Natural killer cell (primary cell): ENCODE measurements around the gene KIF16B. TPM values are rescaled to one million over a fixed set of nuclear protein-coding genes. Genes with fewer than 3 reads are reported as not detected.

Source experiments
- ATAC-seq, 3 donors: fragments of 150-1000 bp in 2 of 3; fragments of 200-7000 bp in 1 of 3; cut with Tn5 transposase; 1 replicate in 1 of 3; 2 replicates in 2 of 3; pipeline ENCODE4 v1.10.0; 2021; ENCODE audit warnings: mild to moderate bottlenecking in 2 of 3, moderate library complexity in 2 of 3
- DNase-seq, 2 donors: peaks; one replicate each; pipeline versions ENCODE4 v3.0.0 to v3.0.0-alpha.2; 2013 to 2021; ENCODE audit warnings: mixed read lengths in 1 of 2
- H3K27ac ChIP-seq: one replicate; pipeline ENCODE4 v1.5.1; 2013; ENCODE audit warnings: mild to moderate bottlenecking, low read length
- H3K27me3 ChIP-seq: one replicate; pipeline ENCODE4 v1.6.1; 2013; ENCODE audit warnings: low read length; ENCODE audit not compliant: control insufficient read depth, insufficient read depth
- H3K36me3 ChIP-seq: one replicate; pipeline ENCODE4 v1.6.1; 2013; ENCODE audit warnings: low read length; ENCODE audit not compliant: control insufficient read depth, insufficient read depth
- H3K4me1 ChIP-seq: one replicate; pipeline ENCODE4 v1.6.1; 2013; ENCODE audit warnings: low read length; ENCODE audit not compliant: control insufficient read depth, insufficient read depth
- H3K4me3 ChIP-seq: one replicate; pipeline ENCODE4 v1.5.1; 2013; ENCODE audit warnings: low read length
- H3K9me3 ChIP-seq: one replicate; pipeline ENCODE4 v1.6.1; 2013; ENCODE audit warnings: low read length; ENCODE audit not compliant: control insufficient read depth, insufficient read depth
- H3K27ac Mint-ChIP-seq, 2 donors: one replicate each; pipeline ENCODE4 v1.8.0; 2022; ENCODE audit warnings: mild to moderate bottlenecking in 2 of 2, mixed read lengths in 2 of 2, moderate library complexity in 1 of 2
- H3K27me3 Mint-ChIP-seq, 2 donors: one replicate each; pipeline ENCODE4 v1.8.0; 2022; ENCODE audit warnings: low read depth in 2 of 2, mixed read lengths in 2 of 2
- H3K36me3 Mint-ChIP-seq: one replicate; pipeline ENCODE4 v1.8.0; 2022; ENCODE audit warnings: mixed read lengths
- H3K4me1 Mint-ChIP-seq, 2 donors: one replicate each; pipeline ENCODE4 v1.8.0; 2022; ENCODE audit warnings: mixed read lengths in 2 of 2
- H3K4me3 Mint-ChIP-seq: one replicate; pipeline ENCODE4 v1.8.0; 2022; ENCODE audit warnings: mild to moderate bottlenecking, moderate library complexity, mixed read lengths
- H3K9me3 Mint-ChIP-seq, 2 donors: one replicate each; pipeline ENCODE4 v1.8.0; 2022; ENCODE audit warnings: mixed read lengths in 2 of 2
- CTCF ChIP-seq: fragments of 200-600 bp; IDR thresholded peaks from one replicate; pipeline ENCODE4 v1.8.0; 2022; ENCODE audit warnings: antibody characterized with exemption
- WGBS: methylation state at CpG from one replicate; pipeline ENCODE4 v1.1.7; 2013; ENCODE audit warnings: missing lambda C conversion rate; ENCODE audit not compliant: insufficient coverage; 5-methylcytosine and 5-hydroxymethylcytosine counted together
- intact Hi-C: fragments of 100-400 bp; cut with micrococcal nuclease; formaldehyde crosslinking; loops from one replicate; pipeline ENCODE4 v1.14.2; 2022
- total RNA-seq, 4 donors: library from RNA; stranded (reverse); fragments of 120-200 nt in 1 of 4; gene quantifications; one replicate each; pipeline versions ENCODE4 v1.2.3 to v1.2.4, GENCODE V29; 2013 to 2022

KIF16B gene
- total RNA-seq, 3 donors from 2014 or later (not counting 1 experiment from before 2014, with no cell fraction given), result 3.9 to 11.8 (median 9.2) TPM

DNA sequence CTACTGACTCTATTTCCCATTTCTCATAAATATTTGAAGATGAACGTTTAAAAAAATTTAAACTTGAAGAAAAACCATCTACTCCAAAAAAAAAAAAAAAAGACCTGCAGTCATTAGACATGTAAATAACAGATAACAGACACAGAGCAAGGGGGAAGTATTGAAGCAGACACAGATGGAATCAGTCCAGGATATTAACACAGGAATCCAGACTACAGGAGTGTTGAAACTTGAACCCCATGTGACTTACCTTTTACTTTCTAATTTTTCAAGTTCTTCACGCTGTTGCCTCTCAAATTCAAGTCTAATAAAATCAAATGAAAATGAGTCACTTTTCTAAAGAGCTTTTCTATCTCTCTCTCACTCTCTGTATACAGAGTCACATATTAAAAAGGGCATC, 191.8 kb downstream of the KIF16B start:
- Mint-ChIP-seq H3K9me3 (no peaks in the 10 kb centered on the region), H3K36me3 (peaks cover 10% of the 10 kb centered on the region), H3K4me3 (no peak overlapping the region), H3K4me1 (peaks cover 0 to 4% of the 10 kb centered on the region in 2 donors), H3K27me3 (no peaks in the 10 kb centered on the region), H3K27ac (no peak overlapping the region)
- intact Hi-C loops, result no loop called here
- Histone ChIP-seq H3K4me3 (no peak overlapping the region), H3K9me3 (no peaks in the 10 kb centered on the region), H3K27me3 (no peaks in the 10 kb centered on the region), H3K36me3 (no peaks in the 10 kb centered on the region), H3K4me1 (no peaks in the 10 kb centered on the region), H3K27ac (no peak overlapping the region)
- ATAC-seq (no peak), DNase-seq (no peak)
- whole genome bisulfite sequencing, result 100% methylated on average over 1 of the region's 2 CpGs
- TF ChIP-seq CTCF, result no peak

DNA sequence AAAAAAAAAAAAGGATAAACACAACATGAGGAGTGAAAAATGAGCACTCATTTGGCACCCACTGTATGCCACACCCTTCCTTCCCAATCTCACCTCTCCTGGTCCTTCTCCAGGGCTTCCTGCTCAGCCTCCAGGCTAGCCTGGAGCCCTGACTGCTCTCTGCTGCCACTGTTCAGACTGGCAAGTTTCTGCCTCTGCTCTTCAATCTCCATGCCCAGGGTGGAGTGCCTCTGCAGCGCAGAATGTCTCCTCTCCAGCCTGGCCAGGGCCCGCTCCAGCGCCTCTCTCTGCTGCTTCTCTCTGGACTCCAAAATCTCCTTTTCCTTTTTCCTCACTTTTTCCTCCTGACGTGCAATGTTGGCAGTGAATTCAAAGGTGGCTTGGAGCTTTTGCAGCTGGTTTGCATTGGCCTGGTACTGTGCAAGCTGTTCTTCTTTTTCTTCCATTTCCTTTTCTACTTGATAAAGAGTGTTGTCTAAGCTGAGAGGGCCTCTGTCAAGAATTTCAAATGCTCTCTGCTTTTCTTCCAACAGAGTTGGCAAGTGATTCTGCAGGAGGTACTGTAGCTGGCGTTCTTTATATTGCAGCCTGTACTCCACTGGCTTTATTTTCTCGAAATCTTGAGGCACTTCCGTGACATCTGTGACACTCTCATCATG, 194.4 kb downstream of the KIF16B start:
- Mint-ChIP-seq H3K27ac (no peak overlapping the region), H3K4me1 (peaks cover 0 to 4% of the 10 kb centered on the region in 2 donors), H3K27me3 (no peaks in the 10 kb centered on the region), H3K9me3 (no peaks in the 10 kb centered on the region), H3K4me3 (no peak overlapping the region), H3K36me3 (peaks cover 10% of the 10 kb centered on the region)
- DNase-seq, result no peak
- no peak for TF ChIP-seq CTCF
- H3K27ac ChIP-seq, result no peak overlapping the region
- ATAC-seq, result no peak
- intact Hi-C loops, result no loop called here
- H3K36me3 ChIP-seq, result no peaks in the 10 kb centered on the region
- H3K4me1 ChIP-seq, result no peaks in the 10 kb centered on the region
- no peaks in the 10 kb centered on the region for H3K27me3 ChIP-seq
- no peak overlapping the region for H3K4me3 ChIP-seq
- H3K9me3 ChIP-seq, result no peaks in the 10 kb centered on the region
- WGBS, result 98% methylated on average over 7 of the region's 7 CpGs

DNA sequence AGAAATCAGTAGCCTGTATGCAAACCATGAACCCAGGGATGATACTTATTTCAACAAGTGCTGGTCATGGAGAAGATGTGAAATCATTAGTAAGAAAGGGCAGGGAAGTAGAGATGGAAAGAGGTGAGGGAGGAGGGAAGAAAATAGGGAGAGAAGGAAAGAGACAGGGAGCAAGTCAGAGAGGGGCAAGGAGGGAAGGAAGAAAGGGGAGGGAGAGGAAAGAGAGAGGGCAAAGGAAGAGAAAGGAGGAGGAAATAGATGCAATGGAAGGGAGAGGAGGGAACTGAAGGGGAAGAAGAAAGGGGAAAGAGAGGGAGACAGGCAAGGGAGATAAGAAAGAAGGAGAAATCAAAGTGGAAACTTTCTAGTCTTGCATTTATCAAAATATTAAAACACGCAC, 195.1 kb downstream of the KIF16B start:
- DNase-seq (no peak), ATAC-seq (no peak)
- TF ChIP-seq CTCF, result no peak
- Histone ChIP-seq H3K9me3 (no peaks in the 10 kb centered on the region), H3K27me3 (no peaks in the 10 kb centered on the region), H3K4me3 (no peak overlapping the region), H3K27ac (no peak overlapping the region), H3K4me1 (no peaks in the 10 kb centered on the region), H3K36me3 (no peaks in the 10 kb centered on the region)
- peaks cover 0 to 4% of the 10 kb centered on the region in 2 donors for H3K4me1 Mint-ChIP-seq
- H3K27ac Mint-ChIP-seq, result no peak overlapping the region
- WGBS, result 100% methylated on average over 1 of the region's 1 CpG
- no peaks in the 10 kb centered on the region for H3K9me3 Mint-ChIP-seq
- intact Hi-C loops, result no loop called here
- no peak overlapping the region for H3K4me3 Mint-ChIP-seq
- no peaks in the 10 kb centered on the region for H3K27me3 Mint-ChIP-seq
- peaks cover 10% of the 10 kb centered on the region for H3K36me3 Mint-ChIP-seq

DNA sequence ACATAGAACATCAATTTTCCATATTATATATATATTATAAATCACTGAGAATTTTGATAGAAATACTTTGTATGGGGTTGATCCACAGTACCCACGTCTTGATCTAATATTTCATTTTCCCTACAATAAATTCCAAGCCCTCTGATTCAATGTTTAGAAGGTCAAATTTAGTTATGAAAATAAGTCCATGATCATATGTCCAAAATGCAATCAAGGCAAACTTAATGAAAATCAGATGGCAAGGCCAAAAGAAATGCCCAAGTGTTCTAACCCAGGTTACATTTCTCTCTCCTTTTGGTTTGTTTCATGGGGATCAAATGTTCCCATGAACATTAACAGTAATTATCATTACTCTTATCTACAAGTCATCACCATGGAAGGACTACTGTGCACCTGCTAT, 203.8 kb downstream of the KIF16B start:
- Mint-ChIP-seq H3K4me1 (no peaks in the 10 kb centered on the region), H3K4me3 (no peak overlapping the region), H3K9me3 (no peaks in the 10 kb centered on the region), H3K27me3 (no peaks in the 10 kb centered on the region), H3K36me3 (no peaks in the 10 kb centered on the region), H3K27ac (no peak overlapping the region)
- no peaks in the 10 kb centered on the region for H3K4me1 ChIP-seq
- H3K4me3 ChIP-seq, result no peak overlapping the region
- peaks cover 2% of the 10 kb centered on the region for H3K36me3 ChIP-seq
- H3K9me3 ChIP-seq, result no peaks in the 10 kb centered on the region
- no peak for TF ChIP-seq CTCF
- DNase-seq (no peak), ATAC-seq (no peak)
- WGBS, result no CpG with 5 or more reads among the region's 1 CpG
- H3K27ac ChIP-seq, result no peak overlapping the region
- intact Hi-C loops, result no loop called here
- no peaks in the 10 kb centered on the region for H3K27me3 ChIP-seq
